Keratinocyte (primary cell): Measurements from ENCODE around the gene RFTN1. TPM values are rescaled to one million over a fixed set of nuclear protein-coding genes. Genes with fewer than 3 reads are reported as not detected.

Experiments used
- DNase-seq: peaks from one replicate; pipeline ENCODE4 v3.0.0-alpha.2; 2011; ENCODE audit warnings: low read depth, missing footprints, low spot score
- FAIRE-seq: peaks from 2 replicates; lab custom pipeline; 2011; peaks lifted over from hg19 to GRCh38; lab: Jason Lieb, UNC
- H2AFZ ChIP-seq: 2 replicates; pipeline ENCODE4 v1.6.0; 2012; ENCODE audit warnings: low read length, control low read depth, inconsistent platforms; ENCODE audit not compliant: control insufficient read depth
- H3K27ac ChIP-seq: 2 replicates; pipeline ENCODE4 v1.5.1; 2011; ENCODE audit warnings: low read length; ENCODE audit not compliant: control insufficient read depth, insufficient read depth
- H3K27me3 ChIP-seq: 3 replicates; pipeline ENCODE4 v1.6.0; 2011; ENCODE audit warnings: low read length; ENCODE audit not compliant: control insufficient read depth, insufficient read depth; ENCODE audit errors: extremely low read depth
- H3K36me3 ChIP-seq, 2 experiments: 2 replicates in 1 of 2; 3 replicates in 1 of 2; pipeline ENCODE4 v1.5.1; 2011; ENCODE audit warnings: low read length in 2 of 2, mild to moderate bottlenecking in 1 of 2; ENCODE audit not compliant: control insufficient read depth in 2 of 2, insufficient read depth in 2 of 2; ENCODE audit errors: extremely low read depth in 1 of 2
- H3K4me1 ChIP-seq: 3 replicates; pipeline ENCODE4 v1.5.1; 2011; ENCODE audit warnings: low read length; ENCODE audit not compliant: control insufficient read depth, insufficient read depth; ENCODE audit errors: extremely low read depth
- H3K4me2 ChIP-seq: 3 replicates; pipeline ENCODE4 v1.6.0; 2011; ENCODE audit warnings: low read depth, low read length; ENCODE audit not compliant: control insufficient read depth, insufficient read depth; ENCODE audit errors: extremely low read depth
- H3K4me3 ChIP-seq, 3 experiments: fragments of 200-600 bp in 1 of 3; sonication (generic) in 1 of 3; 2 replicates in 2 of 3; 3 replicates in 1 of 3; pipeline ENCODE4 v1.5.1; 2011 to 2016; ENCODE audit warnings: low read length in 3 of 3, mild to moderate bottlenecking in 3 of 3, control low read depth in 2 of 3, inconsistent platforms in 1 of 3, low read depth in 1 of 3, mixed read lengths in 1 of 3, mixed run types in 1 of 3, moderate library complexity in 1 of 3; ENCODE audit not compliant: control insufficient read depth in 2 of 3, insufficient read depth in 2 of 3; ENCODE audit errors: extremely low read depth in 1 of 3
- H3K79me2 ChIP-seq: 2 replicates; pipeline ENCODE4 v1.6.0; 2012; ENCODE audit warnings: low read length; ENCODE audit not compliant: control insufficient read depth, insufficient read depth
- H3K9ac ChIP-seq: 3 replicates; pipeline ENCODE4 v1.6.0; 2011; ENCODE audit warnings: low read length; ENCODE audit not compliant: control insufficient read depth, insufficient read depth; ENCODE audit errors: extremely low read depth
- H3K9me1 ChIP-seq: 3 replicates; pipeline ENCODE4 v1.6.0; 2011; ENCODE audit warnings: low read length; ENCODE audit not compliant: control insufficient read depth, insufficient read depth; ENCODE audit errors: extremely low read depth
- H3K9me3 ChIP-seq: 2 replicates; pipeline ENCODE4 v1.5.1; 2012; ENCODE audit warnings: low read depth, low read length; ENCODE audit not compliant: control insufficient read depth
- H4K20me1 ChIP-seq: 3 replicates; pipeline ENCODE4 v1.6.0; 2011; ENCODE audit warnings: low read length; ENCODE audit not compliant: control insufficient read depth, insufficient read depth; ENCODE audit errors: extremely low read depth
- EZH2 ChIP-seq: IDR thresholded peaks from one replicate; pipeline ENCODE4 v1.6.1; 2012; ENCODE audit warnings: inconsistent platforms, mild to moderate bottlenecking, low read length, moderate library complexity
- dilution Hi-C: fragments of 300-500 bp; cut with MboI; formaldehyde crosslinking; loops from one replicate; pipeline ENCODE4 v1.7.0; 2020; ENCODE audit warnings: low sequenced_read_pairs; ENCODE audit not compliant: extremely low pct_ligation_motif_present
- polyA plus RNA-seq, 5 experiments: library from polyadenylated mRNA; depleted of rRNA in 3 of 5; stranded (reverse) in 3 of 5; stranded (forward) in 1 of 5; unstranded in 1 of 5; fragments of >200 nt; gene quantifications; 1 replicate in 1 of 5; 2 replicates in 3 of 5; 3 replicates in 1 of 5; pipeline versions ENCODE4 v1.2.1 to v1.2.3, GENCODE V29; 2011 to 2012; ENCODE audit warnings: missing spikeins in 2 of 5, low read depth in 1 of 5, low replicate concordance in 1 of 5
- TF ChIP-seq, protein P1 (sequence below), 3 experiments: IDR thresholded peaks in 1 of 3; conservative IDR thresholded peaks in 1 of 3; optimal IDR thresholded peaks in 1 of 3; 2 replicates in 2 of 3; 3 replicates in 1 of 3; pipeline versions ENCODE3 to v1.5.1; 2011; ENCODE audit warnings: low read length in 3 of 3, mild to moderate bottlenecking in 3 of 3, moderate library complexity in 2 of 3, control low read depth in 1 of 3, inconsistent platforms in 1 of 3; ENCODE audit not compliant: insufficient read depth in 2 of 3; ENCODE audit errors: extremely low read depth in 1 of 3

RFTN1 gene
- polyA plus RNA-seq, 1 donor (not counting 4 experiments of a cell fraction or from before 2014, with no cell fraction given): 18.0 TPM

DNA sequence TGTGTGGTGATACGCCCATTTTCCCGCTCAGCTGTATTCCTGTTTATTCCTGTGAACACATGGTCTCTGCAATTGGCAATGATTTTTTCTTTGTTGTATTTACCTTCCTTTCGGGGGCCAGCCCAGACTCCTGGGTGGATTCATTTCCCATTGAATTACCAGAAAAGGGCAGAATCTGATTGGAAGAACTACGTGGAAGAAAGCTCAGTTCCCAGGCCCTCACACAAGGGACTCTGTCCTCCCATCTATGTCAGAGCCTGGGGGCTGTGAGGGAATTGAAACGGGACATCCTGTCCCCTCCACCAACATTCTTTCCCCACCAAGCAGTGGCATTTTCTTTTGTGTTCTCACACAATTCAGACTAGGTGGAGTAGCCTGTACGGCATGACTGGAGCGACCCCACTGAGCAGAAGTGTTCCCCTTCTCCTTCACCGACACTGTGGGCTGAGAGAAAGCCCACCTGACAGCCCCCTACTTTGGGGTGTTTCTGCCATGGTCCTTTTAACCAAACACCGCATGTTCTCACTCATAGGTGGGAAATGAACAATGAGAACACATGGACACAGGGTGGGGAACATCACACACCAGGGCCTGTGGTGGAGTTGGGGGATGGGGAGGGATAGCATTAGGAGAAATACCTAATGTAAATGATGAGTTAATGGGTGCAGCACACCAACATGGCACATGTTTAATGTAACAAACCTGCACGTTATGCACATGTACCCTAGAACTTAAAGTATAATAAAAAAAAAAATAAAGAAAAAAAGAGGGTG, 32.1 kb upstream of the RFTN1 start:
- no peak for DNase-seq
- Histone ChIP-seq H2AFZ (no peak overlapping the region), H3K27ac (no peak overlapping the region), H3K4me3 (no peak overlapping the region), H3K4me2 (no peak overlapping the region), H4K20me1 (no peaks in the 10 kb centered on the region), H3K79me2 (no peaks in the 10 kb centered on the region), H3K9ac (no peak overlapping the region), H3K9me3 (no peaks in the 10 kb centered on the region), H3K4me1 (peaks cover 17% of the 10 kb centered on the region), H3K9me1 (no peaks in the 10 kb centered on the region), H3K27me3 (peaks cover 17% of the 10 kb centered on the region), H3K36me3 (no peaks in the 10 kb centered on the region)
- dilution Hi-C loops: no loop called here
- no peak for FAIRE-seq
- TF ChIP-seq, protein P1, sequence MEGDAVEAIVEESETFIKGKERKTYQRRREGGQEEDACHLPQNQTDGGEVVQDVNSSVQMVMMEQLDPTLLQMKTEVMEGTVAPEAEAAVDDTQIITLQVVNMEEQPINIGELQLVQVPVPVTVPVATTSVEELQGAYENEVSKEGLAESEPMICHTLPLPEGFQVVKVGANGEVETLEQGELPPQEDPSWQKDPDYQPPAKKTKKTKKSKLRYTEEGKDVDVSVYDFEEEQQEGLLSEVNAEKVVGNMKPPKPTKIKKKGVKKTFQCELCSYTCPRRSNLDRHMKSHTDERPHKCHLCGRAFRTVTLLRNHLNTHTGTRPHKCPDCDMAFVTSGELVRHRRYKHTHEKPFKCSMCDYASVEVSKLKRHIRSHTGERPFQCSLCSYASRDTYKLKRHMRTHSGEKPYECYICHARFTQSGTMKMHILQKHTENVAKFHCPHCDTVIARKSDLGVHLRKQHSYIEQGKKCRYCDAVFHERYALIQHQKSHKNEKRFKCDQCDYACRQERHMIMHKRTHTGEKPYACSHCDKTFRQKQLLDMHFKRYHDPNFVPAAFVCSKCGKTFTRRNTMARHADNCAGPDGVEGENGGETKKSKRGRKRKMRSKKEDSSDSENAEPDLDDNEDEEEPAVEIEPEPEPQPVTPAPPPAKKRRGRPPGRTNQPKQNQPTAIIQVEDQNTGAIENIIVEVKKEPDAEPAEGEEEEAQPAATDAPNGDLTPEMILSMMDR (optimal IDR thresholded peaks at IDR 0.05 in 1 of 3, IDR thresholded peaks at IDR 0.05 in 1 of 3, conservative IDR thresholded peaks at IDR 0.05 in 1 of 3; ENCODE audit: extremely low read depth in 1 of 3, insufficient read depth in 2 of 3, low read length in 3 of 3): no peak
- no peak for TF ChIP-seq EZH2

DNA sequence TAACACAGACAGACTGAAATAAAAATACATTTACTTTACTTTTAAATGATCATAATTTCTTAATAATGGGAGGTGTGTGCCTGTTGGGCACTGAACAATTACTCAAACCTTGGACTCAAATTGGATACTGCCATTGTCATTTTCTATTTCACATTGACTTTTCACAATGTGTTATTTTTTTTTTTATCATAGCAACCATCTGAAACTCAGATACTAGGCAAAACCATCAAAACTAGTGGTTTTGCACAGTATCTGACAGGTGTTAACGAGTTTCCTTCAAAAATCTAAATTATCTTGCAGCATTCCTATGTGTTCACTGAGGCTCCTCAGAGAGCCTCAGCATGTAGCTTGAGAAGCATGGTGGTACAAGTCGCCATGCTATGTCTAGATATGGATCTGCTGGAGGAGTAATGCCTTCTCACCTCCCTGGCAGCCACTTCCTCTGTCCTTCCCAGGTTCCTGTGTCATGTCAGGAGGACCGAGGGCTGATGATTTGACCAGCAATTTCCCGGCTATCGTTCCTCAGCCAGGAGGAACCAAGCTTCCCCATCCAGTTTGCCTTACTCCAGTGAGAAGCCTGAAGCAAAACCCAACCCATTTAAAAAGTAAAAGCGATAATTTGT, 29.9 kb upstream of the RFTN1 start:
- H3K27me3 ChIP-seq: peaks cover 32% of the 10 kb centered on the region
- H3K9me3 ChIP-seq: no peaks in the 10 kb centered on the region
- no peak for TF ChIP-seq EZH2
- TF ChIP-seq, protein P1 (optimal IDR thresholded peaks at IDR 0.05 in 1 of 3, IDR thresholded peaks at IDR 0.05 in 1 of 3, conservative IDR thresholded peaks at IDR 0.05 in 1 of 3; ENCODE audit: extremely low read depth in 1 of 3, insufficient read depth in 2 of 3, low read length in 3 of 3): no peak
- no peak overlapping the region for H3K4me3 ChIP-seq
- H3K4me1 ChIP-seq: no peaks in the 10 kb centered on the region
- no peaks in the 10 kb centered on the region for H3K79me2 ChIP-seq
- H3K9ac ChIP-seq: no peak overlapping the region
- no peaks in the 10 kb centered on the region for H4K20me1 ChIP-seq
- H3K9me1 ChIP-seq: no peaks in the 10 kb centered on the region
- no peaks in the 10 kb centered on the region for H3K36me3 ChIP-seq
- no peak overlapping the region for H3K27ac ChIP-seq
- FAIRE-seq (no peak), DNase-seq (no peak)
- no peak overlapping the region for H2AFZ ChIP-seq
- dilution Hi-C loops: no loop called here
- H3K4me2 ChIP-seq: no peak overlapping the region
